HL-60 (cell line): ENCODE results near the gene PSPN.

Source experiments
- GABPA ChIP-seq: IDR thresholded peaks from 2 replicates; pipeline ENCODE4 v1.6.1; 2012; ENCODE audit warnings: low read depth
- POLR2AphosphoS5 ChIP-seq: IDR thresholded peaks from 2 replicates; pipeline ENCODE4 v1.6.1; 2012; ENCODE audit warnings: low read depth
- TF ChIP-seq, protein P1 (sequence below): IDR thresholded peaks from one replicate; pipeline ENCODE4 v1.5.1; 2011; ENCODE audit warnings: low read length, control low read depth, inconsistent platforms; ENCODE audit not compliant: insufficient read depth
- TF ChIP-seq, protein P2 (sequence below): IDR thresholded peaks from 2 replicates; pipeline ENCODE4 v1.6.1; 2012; ENCODE audit warnings: low read depth; ENCODE audit not compliant: insufficient replicate concordance

DNA sequence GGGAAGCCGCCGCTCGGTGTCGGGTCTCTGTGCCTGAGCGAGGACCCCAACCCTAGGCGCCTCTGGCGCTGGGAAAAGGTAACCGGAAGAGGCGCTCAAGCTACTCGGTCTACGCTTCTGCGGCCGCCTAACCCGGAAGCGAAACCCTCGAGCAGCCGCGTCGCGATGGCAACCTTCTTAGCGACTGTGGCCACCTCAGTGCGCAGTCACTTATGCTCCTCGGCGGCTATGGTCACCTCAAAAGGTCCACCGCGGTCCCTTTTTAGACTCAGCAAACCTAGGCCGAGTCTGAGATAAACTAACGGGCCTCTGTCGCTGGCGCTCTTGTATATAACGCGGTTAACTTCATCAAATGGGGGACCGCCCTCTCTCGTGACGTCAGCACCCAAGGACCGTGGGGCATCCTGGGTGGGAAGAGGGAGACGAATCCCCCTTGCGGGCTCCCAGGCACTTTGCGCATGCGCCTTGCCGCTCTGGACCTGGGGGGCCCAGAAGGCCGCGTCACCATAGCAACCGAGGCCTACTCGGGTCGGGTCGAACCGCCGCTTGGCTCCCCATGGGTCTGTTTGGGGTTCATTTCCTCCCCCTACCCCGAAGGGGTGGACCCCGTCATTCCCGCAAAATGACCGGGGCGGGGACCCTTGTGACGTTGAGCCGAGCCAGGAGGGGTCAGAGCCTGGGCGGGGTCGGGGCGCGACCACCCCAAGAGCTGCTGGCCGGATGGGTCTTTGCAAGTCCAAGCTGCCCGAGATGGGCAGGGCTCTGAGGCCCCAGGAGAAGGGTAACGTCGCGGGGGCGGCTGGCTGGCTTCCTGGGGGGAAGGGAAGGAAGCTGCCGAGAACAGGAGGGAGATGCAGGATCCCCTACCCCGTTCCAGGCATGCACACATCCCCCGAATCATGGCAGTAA lies 17.6 kb upstream of the PSPN start, which contains the start of gene GTF2F1:
- TF ChIP-seq, protein P1, sequence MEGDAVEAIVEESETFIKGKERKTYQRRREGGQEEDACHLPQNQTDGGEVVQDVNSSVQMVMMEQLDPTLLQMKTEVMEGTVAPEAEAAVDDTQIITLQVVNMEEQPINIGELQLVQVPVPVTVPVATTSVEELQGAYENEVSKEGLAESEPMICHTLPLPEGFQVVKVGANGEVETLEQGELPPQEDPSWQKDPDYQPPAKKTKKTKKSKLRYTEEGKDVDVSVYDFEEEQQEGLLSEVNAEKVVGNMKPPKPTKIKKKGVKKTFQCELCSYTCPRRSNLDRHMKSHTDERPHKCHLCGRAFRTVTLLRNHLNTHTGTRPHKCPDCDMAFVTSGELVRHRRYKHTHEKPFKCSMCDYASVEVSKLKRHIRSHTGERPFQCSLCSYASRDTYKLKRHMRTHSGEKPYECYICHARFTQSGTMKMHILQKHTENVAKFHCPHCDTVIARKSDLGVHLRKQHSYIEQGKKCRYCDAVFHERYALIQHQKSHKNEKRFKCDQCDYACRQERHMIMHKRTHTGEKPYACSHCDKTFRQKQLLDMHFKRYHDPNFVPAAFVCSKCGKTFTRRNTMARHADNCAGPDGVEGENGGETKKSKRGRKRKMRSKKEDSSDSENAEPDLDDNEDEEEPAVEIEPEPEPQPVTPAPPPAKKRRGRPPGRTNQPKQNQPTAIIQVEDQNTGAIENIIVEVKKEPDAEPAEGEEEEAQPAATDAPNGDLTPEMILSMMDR, result no peak
- peak; percentile 34; the same call in 1 of the 2 replicates for TF ChIP-seq POLR2AphosphoS5
- TF ChIP-seq, protein P2, sequence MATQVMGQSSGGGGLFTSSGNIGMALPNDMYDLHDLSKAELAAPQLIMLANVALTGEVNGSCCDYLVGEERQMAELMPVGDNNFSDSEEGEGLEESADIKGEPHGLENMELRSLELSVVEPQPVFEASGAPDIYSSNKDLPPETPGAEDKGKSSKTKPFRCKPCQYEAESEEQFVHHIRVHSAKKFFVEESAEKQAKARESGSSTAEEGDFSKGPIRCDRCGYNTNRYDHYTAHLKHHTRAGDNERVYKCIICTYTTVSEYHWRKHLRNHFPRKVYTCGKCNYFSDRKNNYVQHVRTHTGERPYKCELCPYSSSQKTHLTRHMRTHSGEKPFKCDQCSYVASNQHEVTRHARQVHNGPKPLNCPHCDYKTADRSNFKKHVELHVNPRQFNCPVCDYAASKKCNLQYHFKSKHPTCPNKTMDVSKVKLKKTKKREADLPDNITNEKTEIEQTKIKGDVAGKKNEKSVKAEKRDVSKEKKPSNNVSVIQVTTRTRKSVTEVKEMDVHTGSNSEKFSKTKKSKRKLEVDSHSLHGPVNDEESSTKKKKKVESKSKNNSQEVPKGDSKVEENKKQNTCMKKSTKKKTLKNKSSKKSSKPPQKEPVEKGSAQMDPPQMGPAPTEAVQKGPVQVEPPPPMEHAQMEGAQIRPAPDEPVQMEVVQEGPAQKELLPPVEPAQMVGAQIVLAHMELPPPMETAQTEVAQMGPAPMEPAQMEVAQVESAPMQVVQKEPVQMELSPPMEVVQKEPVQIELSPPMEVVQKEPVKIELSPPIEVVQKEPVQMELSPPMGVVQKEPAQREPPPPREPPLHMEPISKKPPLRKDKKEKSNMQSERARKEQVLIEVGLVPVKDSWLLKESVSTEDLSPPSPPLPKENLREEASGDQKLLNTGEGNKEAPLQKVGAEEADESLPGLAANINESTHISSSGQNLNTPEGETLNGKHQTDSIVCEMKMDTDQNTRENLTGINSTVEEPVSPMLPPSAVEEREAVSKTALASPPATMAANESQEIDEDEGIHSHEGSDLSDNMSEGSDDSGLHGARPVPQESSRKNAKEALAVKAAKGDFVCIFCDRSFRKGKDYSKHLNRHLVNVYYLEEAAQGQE, result no peak
- peak; percentile 86 for TF ChIP-seq GABPA
